Lung (tissue), 12 donors: ENCODE results near the gene ZNF565. TPM values are rescaled to one million over a fixed set of nuclear protein-coding genes. Genes with fewer than 3 reads are reported as not detected.
"Not testable (repeated sequence)": the region's sequence is repeated elsewhere in the genome, so short reads cannot be mapped to it uniquely, and the experiment has no call there.

Source experiments
- ATAC-seq: fragments of 200-7000 bp; cut with Tn5 transposase; one replicate; pipeline ENCODE4 v1.9.1; 2020; ENCODE audit warnings: moderate number of reproducible peaks; ENCODE audit not compliant: insufficient read depth, low FRiP score
- DNase-seq, 3 donors: peaks; one replicate each; pipeline ENCODE4 v3.0.0-alpha.2; 2013 to 2017
- H3K27ac ChIP-seq, 2 donors: one replicate each; pipeline ENCODE4 v1.5.1; 2013; ENCODE audit warnings: mild to moderate bottlenecking in 2 of 2, moderate library complexity in 2 of 2, control low read depth in 1 of 2, inconsistent platforms in 1 of 2, low read depth in 1 of 2, low read length in 1 of 2
- H3K27me3 ChIP-seq, 3 donors: one replicate each; pipeline ENCODE4 v1.5.1; 2013; ENCODE audit warnings: low read length in 2 of 3; ENCODE audit not compliant: control insufficient read depth in 3 of 3, insufficient read depth in 3 of 3
- H3K36me3 ChIP-seq, 4 donors: one replicate each; pipeline ENCODE4 v1.5.1; 2013; ENCODE audit warnings: low read length in 4 of 4, mild to moderate bottlenecking in 1 of 4, moderate library complexity in 1 of 4; ENCODE audit not compliant: control insufficient read depth in 4 of 4, insufficient read depth in 4 of 4
- H3K4me1 ChIP-seq, 5 donors: one replicate each; pipeline ENCODE4 v1.5.1; 2013; ENCODE audit warnings: low read length in 5 of 5, mild to moderate bottlenecking in 2 of 5, moderate library complexity in 1 of 5; ENCODE audit not compliant: control insufficient read depth in 5 of 5, insufficient read depth in 5 of 5
- H3K4me3 ChIP-seq: one replicate; pipeline ENCODE4 v1.5.1; 2013; ENCODE audit warnings: mild to moderate bottlenecking, control low read depth, moderate library complexity
- H3K9ac ChIP-seq, 2 donors: one replicate each; pipeline ENCODE4 v1.5.1; 2013; ENCODE audit warnings: low read length in 2 of 2, control low read depth in 1 of 2; ENCODE audit not compliant: insufficient read depth in 1 of 2
- H3K9me3 ChIP-seq, 4 donors: one replicate each; pipeline ENCODE4 v1.5.1; 2013; ENCODE audit warnings: low read length in 3 of 4, mild to moderate bottlenecking in 1 of 4, moderate library complexity in 1 of 4; ENCODE audit not compliant: control insufficient read depth in 4 of 4, insufficient read depth in 3 of 4
- CTCF ChIP-seq: IDR thresholded peaks from 2 replicates; pipeline ENCODE4 v1.5.1; 2012; ENCODE audit warnings: mild to moderate bottlenecking; ENCODE audit errors: control extremely low read depth, extremely low read depth
- WGBS, 2 donors: extraction: QIAGEN DNeasy Blood & Tissue Kit; methylation state at CpG; one replicate each; pipeline ENCODE4 v1.1.7; 2013; 5-methylcytosine and 5-hydroxymethylcytosine counted together
- polyA plus RNA-seq, 2 donors: library from polyadenylated mRNA; stranded (reverse); fragments of 200-250 nt; gene quantifications; one replicate each; pipeline ENCODE4 v1.2.1, GENCODE V29; 2013
- total RNA-seq, 2 donors: library from RNA; depleted of rRNA in 1 of 2; stranded (reverse); fragments of >200 nt in 1 of 2; gene quantifications; one replicate each; pipeline ENCODE4 v1.2.1, GENCODE V29; 2014 to 2021
- donor health status: control.
- donor health status: control.
- donor health status: Bipolar disorder and iron deficiency.
- donor health status: healthy.
- donor health status: DM: yes; HTN: yes; CAD: no.

ZNF565 gene
- total and polyA plus RNA-seq, 4 donors, result 2.5 to 8.4 (median 2.9) TPM

GRCh38 chr19:36236304-36236945 is 22.0 kb upstream of the ZNF565 start:
- Histone ChIP-seq H3K36me3 (peaks cover 36 to 66% (median 52%) of the 10 kb centered on the region in 4 donors), H3K9ac (no peak overlapping the region), H3K4me3 (no peak overlapping the region), H3K9me3 (peaks cover 6 to 28% (median 14%) of the 10 kb centered on the region in 4 donors), H3K27me3 (no peaks in the 10 kb centered on the region), H3K27ac (no peak overlapping the region), H3K4me1 (no peaks in the 10 kb centered on the region)
- DNase-seq (no peak), ATAC-seq (no peak)
- 97 to 98% methylated on average over 6 of the region's 6 CpGs for WGBS, 2 donors
- no peak for TF ChIP-seq CTCF

GRCh38 chr19:36233626-36234025 is 19.2 kb upstream of the ZNF565 start:
- not testable (repeated sequence) for H3K9ac ChIP-seq, H3K27ac ChIP-seq, ATAC-seq, H3K4me1 ChIP-seq, DNase-seq, H3K27me3 ChIP-seq, H3K4me3 ChIP-seq
- Histone ChIP-seq H3K9me3 (peaks cover 6 to 26% (median 14%) of the 10 kb centered on the region in 4 donors), H3K36me3 (peaks cover 41 to 84% (median 64%) of the 10 kb centered on the region in 4 donors)
- WGBS, 2 donors, result 78 to 85% methylated on average over 7 of the region's 7 CpGs

DNA sequence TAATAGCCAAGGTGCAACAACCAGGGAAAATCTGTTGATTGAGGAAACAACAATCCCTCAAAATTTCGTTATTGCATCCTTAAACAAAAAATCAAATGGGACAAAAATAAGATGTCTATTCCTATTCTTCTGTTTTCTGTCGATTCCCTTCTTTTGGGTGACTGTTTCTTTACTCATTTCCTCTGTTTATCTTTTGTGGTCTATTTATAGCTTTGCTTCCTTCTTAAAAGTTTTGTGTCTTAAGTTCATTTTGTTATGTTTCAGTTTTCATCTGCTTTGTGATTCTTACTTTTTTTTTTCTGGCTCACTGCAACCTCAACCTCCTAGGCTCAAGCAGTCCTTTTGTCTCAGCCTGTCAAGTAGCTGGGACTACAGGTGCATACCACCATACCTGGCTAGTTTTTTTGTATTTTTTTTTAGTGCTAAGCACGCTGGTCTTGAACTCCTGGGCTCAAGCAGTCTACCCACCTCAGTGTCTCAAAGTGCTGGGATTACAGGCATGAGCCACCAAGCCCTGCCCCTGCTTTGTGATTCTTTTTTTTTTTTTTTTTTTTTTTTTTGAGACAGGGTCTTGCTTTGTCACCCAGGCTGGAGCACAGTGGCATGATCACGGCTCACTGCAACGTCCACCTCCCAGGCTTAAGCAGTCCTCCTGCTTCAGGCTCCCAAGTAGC is 10.9 kb upstream of the ZNF565 start:
- Histone ChIP-seq H3K4me1 (peaks cover 0 to 15% (median 8%) of the 10 kb centered on the region in 5 donors), H3K27me3 (no peaks in the 10 kb centered on the region), H3K9me3 (peaks cover 0 to 28% (median 0%) of the 10 kb centered on the region in 4 donors), H3K9ac (peak overlapping the region in 1 of 2 donors; percentile 9), H3K36me3 (peaks cover 24 to 53% (median 44%) of the 10 kb centered on the region in 4 donors), H3K27ac (no peak overlapping the region), H3K4me3 (no peak overlapping the region)
- TF ChIP-seq CTCF, result no peak
- ATAC-seq (no peak), DNase-seq (peak in 1 of 3 donors; percentile 31)
- WGBS, 2 donors, result 43 to 55% methylated on average over 5 of the region's 5 CpGs

DNA sequence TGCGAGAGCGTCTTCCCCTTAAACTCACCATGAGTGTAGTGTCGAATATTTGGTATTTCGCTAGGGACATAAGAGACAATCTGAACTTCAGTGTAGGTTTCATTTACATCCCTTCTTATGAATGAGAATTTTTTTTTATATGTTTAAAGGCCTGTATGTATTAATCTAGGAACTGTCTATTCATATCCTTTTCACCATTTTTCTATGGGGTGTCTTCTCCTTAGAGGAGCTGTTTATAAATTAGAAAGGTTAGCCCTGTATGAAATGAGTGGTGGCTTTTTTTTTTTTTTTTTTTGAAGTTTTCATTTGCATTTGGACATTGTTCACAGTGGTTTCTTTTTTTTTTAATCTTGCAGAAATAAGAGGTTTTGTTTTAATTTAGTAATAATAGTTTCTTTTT is 8.0 kb upstream of the ZNF565 start:
- H3K9me3 ChIP-seq, result peaks cover 0 to 22% (median 0%) of the 10 kb centered on the region in 4 donors
- H3K27me3 ChIP-seq, result no peaks in the 10 kb centered on the region
- ATAC-seq, result no peak
- H3K9ac ChIP-seq, result no peak overlapping the region
- no peak for TF ChIP-seq CTCF
- WGBS, 2 donors, result 98% methylated on average over 4 of the region's 4 CpGs
- H3K36me3 ChIP-seq, result peaks cover 9 to 32% (median 25%) of the 10 kb centered on the region in 4 donors
- H3K4me1 ChIP-seq, result peaks cover 0 to 15% (median 8%) of the 10 kb centered on the region in 5 donors
- no peak overlapping the region for H3K4me3 ChIP-seq
- DNase-seq, result no peak
- no peak overlapping the region for H3K27ac ChIP-seq
